Measurements from ENCODE around the gene RSPH4A.
"Not testable (repeated sequence)": the region's sequence is repeated elsewhere in the genome, so short reads cannot be mapped to it uniquely, and the experiment has no call there.

RSPH4A gene

GRCh38 chr6:116629563-116629981, 13.3 kb downstream of the RSPH4A start:
- DNase-seq, result no peak

- DNase-seq, result no peak
These were observed 15.2 kb downstream of the RSPH4A start for GRCh38 chr6:116631379-116631990.

- no peak for DNase-seq
These were observed 17.4 kb downstream of the RSPH4A start for GRCh38 chr6:116633685-116634084.

- DNase-seq, result no peak
These were observed 31.9 kb downstream of the RSPH4A start for GRCh38 chr6:116648156-116648555.

- no peak for DNase-seq
These were observed 32.9 kb downstream of the RSPH4A start for GRCh38 chr6:116649129-116649528.

GRCh38 chr6:116651916-116652315, 35.6 kb downstream of the RSPH4A start:
- no peak for DNase-seq

- no peak for DNase-seq
These were observed 45.3 kb downstream of the RSPH4A start for GRCh38 chr6:116661594-116661993.

- DNase-seq, result no peak
These were observed 45.9 kb downstream of the RSPH4A start for GRCh38 chr6:116662202-116662601.

- DNase-seq, result no peak
These were observed 47.0 kb downstream of the RSPH4A start for GRCh38 chr6:116663308-116663707.

GRCh38 chr6:116664169-116664568, 47.9 kb downstream of the RSPH4A start:
- DNase-seq, result not testable (repeated sequence)

GRCh38 chr6:116665464-116665863, 49.2 kb downstream of the RSPH4A start:
- DNase-seq, result no peak

GRCh38 chr6:116666869-116667268, 50.6 kb downstream of the RSPH4A start:
- DNase-seq, result no peak

- peak in 1 of 2 donors; percentile 15 for DNase-seq
These were observed 51.3 kb downstream of the RSPH4A start for GRCh38 chr6:116667623-116668022.

GRCh38 chr6:116672306-116672705, 56.0 kb downstream of the RSPH4A start:
- no peak for DNase-seq

GRCh38 chr6:116676021-116676420, 59.7 kb downstream of the RSPH4A start:
- DNase-seq, result no peak

- peak; percentile 89 to 90 for DNase-seq
These were observed 64.8 kb downstream of the RSPH4A start, which contains the start of gene KPNA5 for GRCh38 chr6:116680880-116681672. Gene KPNA5, plus strand, starts transcription at chr6:116681211. Its CDS starts 124 bp downstream, at chr6:116681335.

- DNase-seq, result peak; percentile 31 to 56
These were observed 66.0 kb downstream of the RSPH4A start for GRCh38 chr6:116682334-116682712.
